ENCODE results near the gene STIM2.

The STIM2 gene

GRCh38 chr4:27048429-27049238 is 188.0 kb downstream of the STIM2 start:
- DNase-seq = no peak

DNA sequence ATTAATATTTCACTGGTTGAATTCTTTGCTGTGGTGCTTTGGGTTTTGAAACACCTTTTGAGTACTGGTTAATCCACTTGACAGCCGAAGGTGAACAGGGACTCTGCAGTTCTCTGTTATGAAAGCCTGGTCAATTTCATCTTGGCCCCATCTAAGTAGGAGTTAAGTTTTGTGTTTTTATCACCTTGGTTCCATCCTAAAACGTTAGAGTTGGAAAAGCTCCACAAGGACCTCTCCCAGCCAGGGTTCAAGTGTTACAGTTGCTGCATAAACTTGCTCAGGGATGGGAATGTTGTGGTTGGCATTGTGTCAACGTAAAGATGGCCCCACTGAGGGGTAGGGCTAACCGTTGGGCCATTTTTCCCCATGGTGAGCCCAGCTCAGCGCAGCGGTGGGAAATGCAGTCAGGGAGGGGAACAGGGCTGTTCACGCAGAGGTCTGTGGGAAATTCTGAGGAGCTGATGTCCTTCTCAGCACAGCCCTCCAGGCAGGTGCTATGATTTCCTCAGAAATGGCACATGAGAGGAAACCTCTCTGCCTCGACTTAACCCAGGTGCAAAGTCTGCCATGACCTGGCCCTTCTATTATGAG is 188.7 kb downstream of the STIM2 start:
- no peak for DNase-seq

GRCh38 chr4:27050731-27051130 is 190.1 kb downstream of the STIM2 start:
- DNase-seq = no peak

- DNase-seq = no peak
Observed at GRCh38 chr4:27055221-27055760, 194.7 kb downstream of the STIM2 start.

DNA sequence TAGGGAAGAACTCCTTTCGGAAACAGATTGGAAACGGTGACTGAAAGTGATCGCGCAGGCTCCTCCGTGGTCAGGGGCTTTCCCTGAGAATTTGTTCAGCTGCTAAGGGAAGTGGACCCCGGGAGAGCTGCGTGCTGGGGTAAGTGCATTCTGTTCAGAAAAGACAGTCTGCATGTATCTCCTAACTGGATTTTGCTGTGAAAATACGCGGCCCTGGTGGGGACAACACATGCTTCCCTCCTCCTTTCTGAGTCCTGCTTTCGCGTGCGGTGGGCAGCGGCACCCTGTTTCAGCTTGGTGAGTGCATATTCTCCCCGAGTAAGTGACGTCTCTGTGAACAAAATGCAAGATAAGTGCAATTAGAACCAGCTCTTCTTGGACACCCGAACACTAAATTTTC is 195.6 kb downstream of the STIM2 start:
- DNase-seq = no peak

- no peak for DNase-seq
Observed at GRCh38 chr4:27057053-27057452, 196.4 kb downstream of the STIM2 start.

- DNase-seq = no peak
Observed at GRCh38 chr4:27057662-27058061, 197.0 kb downstream of the STIM2 start.

- DNase-seq = no peak
Observed at GRCh38 chr4:27058819-27059406, 198.3 kb downstream of the STIM2 start.

DNA sequence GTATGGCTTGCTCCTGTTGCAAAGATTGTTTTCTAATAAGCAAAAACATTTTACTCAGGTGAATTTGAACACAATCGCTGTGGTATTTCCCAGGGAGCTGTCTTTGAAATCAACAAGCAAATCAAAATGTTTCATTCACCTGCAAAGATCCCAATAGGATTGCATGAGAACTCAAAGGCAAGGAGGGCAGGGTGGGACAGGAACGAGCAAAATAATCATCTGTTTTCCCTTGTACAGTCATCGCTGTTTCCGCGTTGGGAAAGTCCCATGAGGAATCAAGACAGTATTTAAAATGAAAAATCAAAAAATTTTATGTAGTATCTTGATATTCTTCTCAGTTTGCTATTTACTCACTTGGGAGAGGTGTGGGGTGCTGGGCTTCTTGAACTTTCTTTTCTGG is 198.8 kb downstream of the STIM2 start:
- no peak for DNase-seq

DNA sequence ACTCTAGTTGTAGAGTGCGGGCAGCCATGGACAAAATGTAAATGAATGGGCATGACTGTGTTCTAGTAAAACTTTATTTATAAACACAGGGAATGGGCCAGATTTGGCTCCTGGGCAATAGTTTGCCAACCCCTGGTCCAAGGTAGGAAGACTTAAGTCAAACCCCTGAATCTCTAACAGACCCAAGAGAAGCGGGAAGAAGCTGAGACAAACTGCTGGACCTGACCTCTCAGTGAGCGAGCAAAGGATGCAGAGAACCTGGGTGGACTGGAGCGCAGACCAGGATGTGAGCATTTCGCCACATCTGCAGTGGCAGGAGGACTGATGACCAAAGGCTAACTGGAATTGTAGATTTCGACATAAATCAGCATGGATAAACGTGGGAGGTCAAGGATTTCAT is 201.6 kb downstream of the STIM2 start:
- no peak for DNase-seq

GRCh38 chr4:27066591-27066990 is 205.9 kb downstream of the STIM2 start:
- no peak for DNase-seq

GRCh38 chr4:27068151-27068867 is 207.7 kb downstream of the STIM2 start:
- DNase-seq = no peak
